GM10266 (cell line): ENCODE measurements around the gene MAPK10.

Experiments used
- DNase-seq: peaks from one replicate; pipeline ENCODE4 v3.0.0; 2012; ENCODE audit errors: extremely low spot score
- CTCF ChIP-seq: IDR thresholded peaks from 2 replicates; pipeline ENCODE4 v1.5.1; 2012; ENCODE audit warnings: mild to moderate bottlenecking, low read depth; ENCODE audit not compliant: control insufficient read depth, insufficient read depth; ENCODE audit errors: missing control alignments

MAPK10 gene

DNA sequence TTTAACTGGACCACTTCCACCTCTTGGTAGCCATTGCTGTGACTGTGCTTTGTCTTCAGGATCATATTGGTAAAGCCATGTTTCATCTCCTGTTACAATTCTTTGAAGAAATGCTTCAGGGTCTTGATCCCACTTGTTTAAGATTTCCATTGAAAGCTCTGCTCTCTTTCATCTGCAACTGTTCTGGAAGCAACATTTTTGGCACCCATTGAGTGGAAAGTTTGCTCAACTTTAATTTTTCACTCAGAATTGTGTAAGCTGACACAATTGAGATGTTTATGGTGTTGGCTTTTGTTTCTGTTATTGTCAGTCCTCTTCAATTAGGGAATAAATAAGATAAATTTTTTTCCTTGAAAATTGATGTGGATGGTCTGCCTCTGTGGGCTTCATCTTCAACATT, 237.4 kb downstream of the MAPK10 start:
- no peak for TF ChIP-seq CTCF
- DNase-seq = no peak

- TF ChIP-seq CTCF = no peak
- DNase-seq = no peak
Observed at GRCh38 chr4:86118711-86119110, 241.1 kb downstream of the MAPK10 start.

DNA sequence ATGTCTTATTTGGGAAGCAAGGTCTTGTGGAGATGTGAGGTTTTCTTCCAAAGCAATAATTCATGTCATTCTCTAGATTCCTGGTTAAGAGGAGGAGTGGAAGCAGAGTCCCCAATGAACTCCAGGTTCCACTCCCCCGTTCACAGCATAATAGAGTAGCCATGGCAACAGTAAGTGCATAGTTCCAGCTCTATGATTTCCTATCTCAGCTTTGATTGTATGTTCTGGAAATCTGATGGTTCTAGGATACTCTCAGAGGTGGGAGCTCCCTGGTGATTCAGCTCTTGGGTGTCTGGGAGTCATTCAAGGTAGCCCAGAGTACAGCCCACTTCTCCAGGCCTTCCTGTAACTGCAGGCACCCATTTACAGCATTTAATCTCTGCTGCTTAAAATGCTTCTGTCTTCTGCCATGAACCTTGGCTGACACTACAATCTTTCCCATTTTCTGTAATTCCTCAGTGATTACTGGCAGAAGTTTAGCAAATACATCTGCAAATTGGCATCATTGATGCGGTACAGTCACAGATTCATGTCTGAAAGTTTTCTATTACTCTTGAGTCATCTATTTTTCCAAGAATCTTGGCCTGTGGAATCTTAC, 242.0 kb downstream of the MAPK10 start:
- DNase-seq = no peak
- TF ChIP-seq CTCF = no peak

GRCh38 chr4:86114563-86114962, 245.3 kb downstream of the MAPK10 start:
- no peak for TF ChIP-seq CTCF
- no peak for DNase-seq

- no peak for DNase-seq
- TF ChIP-seq CTCF = no peak
Observed at GRCh38 chr4:86108834-86109233, 251.0 kb downstream of the MAPK10 start.

DNA sequence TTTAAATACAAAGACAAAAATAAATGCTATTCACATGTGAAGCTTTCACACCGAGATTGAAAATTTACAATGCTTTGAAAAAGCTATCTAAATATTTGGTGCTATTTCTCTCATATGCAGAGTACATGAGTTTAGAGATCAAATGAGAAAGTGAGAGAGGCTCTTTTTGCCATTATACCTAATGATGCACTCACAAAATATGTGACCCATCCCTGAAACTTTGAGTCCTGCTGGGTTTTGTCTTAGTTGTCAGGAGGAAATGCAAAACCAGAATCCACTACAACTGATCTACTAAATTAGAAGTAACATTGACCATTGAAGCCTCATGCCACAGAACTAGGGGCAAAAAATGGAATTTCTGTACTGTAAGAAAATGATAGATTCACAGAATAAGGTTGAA, 251.7 kb downstream of the MAPK10 start:
- DNase-seq = no peak
- TF ChIP-seq CTCF = no peak

GRCh38 chr4:86107112-86107511, 252.7 kb downstream of the MAPK10 start:
- DNase-seq = no peak
- no peak for TF ChIP-seq CTCF
